HFFc6 (cell line): ENCODE measurements around the gene APMAP. TPM values are rescaled to one million over a fixed set of nuclear protein-coding genes. Genes with fewer than 3 reads are reported as not detected.

Source experiments
- DNase-seq: peaks from one replicate; pipeline ENCODE4 v3.0.0-alpha.2; 2018
- H3K27ac Mint-ChIP-seq: 2 replicates; pipeline ENCODE4 v1.8.0; 2020; ENCODE audit warnings: mild to moderate bottlenecking, mixed read lengths
- H3K27me3 Mint-ChIP-seq: 2 replicates; pipeline ENCODE4 v1.8.0; 2021; ENCODE audit warnings: mild to moderate bottlenecking, moderate library complexity, mixed read lengths; ENCODE audit not compliant: insufficient read depth
- H3K36me3 Mint-ChIP-seq: 2 replicates; pipeline ENCODE4 v1.8.0; 2021; ENCODE audit warnings: low read depth, mixed read lengths
- H3K4me1 Mint-ChIP-seq: 2 replicates; pipeline ENCODE4 v1.8.0; 2020; ENCODE audit warnings: low read depth, mixed read lengths
- H3K4me3 Mint-ChIP-seq: 2 replicates; pipeline ENCODE4 v1.8.0; 2020; ENCODE audit warnings: mild to moderate bottlenecking, moderate library complexity, mixed read lengths
- H3K9me3 Mint-ChIP-seq: 2 replicates; pipeline ENCODE4 v1.8.0; 2020; ENCODE audit warnings: mild to moderate bottlenecking, mixed read lengths
- CTCF ChIP-seq: fragments of 200-600 bp; sonication (generic); IDR thresholded peaks from 2 replicates; pipeline ENCODE4 v1.5.0; 2021; ENCODE audit warnings: antibody characterized with exemption, mild to moderate bottlenecking
- total RNA-seq, 6 experiments: library from RNA; stranded (reverse); fragmentation: NEBNext Ultra II Directional; extraction: Animal tissue kit (Norgen Biotek cat#: 25700); gene quantifications; 2 replicates in 1 of 6; 3 replicates in 5 of 6; pipeline ENCODE4 v1.2.3, GENCODE V29; 2021

Gene APMAP
- total RNA-seq, 6 experiments from 2014 or later: 119 to 137 (median 129) TPM

GRCh38 chr20:24989162-24989561 is 3.4 kb downstream of the APMAP start:
- no peak for DNase-seq
- H3K4me1 Mint-ChIP-seq: peaks cover 34% of the 10 kb centered on the region
- no peaks in the 10 kb centered on the region; the same call in none of the 2 replicates for H3K36me3 Mint-ChIP-seq
- H3K9me3 Mint-ChIP-seq: no peaks in the 10 kb centered on the region
- no peak for TF ChIP-seq CTCF
- no peak overlapping the region for H3K4me3 Mint-ChIP-seq
- H3K27ac Mint-ChIP-seq: no peak overlapping the region
- no peaks in the 10 kb centered on the region; the same call in 1 of the 2 replicates for H3K27me3 Mint-ChIP-seq

DNA sequence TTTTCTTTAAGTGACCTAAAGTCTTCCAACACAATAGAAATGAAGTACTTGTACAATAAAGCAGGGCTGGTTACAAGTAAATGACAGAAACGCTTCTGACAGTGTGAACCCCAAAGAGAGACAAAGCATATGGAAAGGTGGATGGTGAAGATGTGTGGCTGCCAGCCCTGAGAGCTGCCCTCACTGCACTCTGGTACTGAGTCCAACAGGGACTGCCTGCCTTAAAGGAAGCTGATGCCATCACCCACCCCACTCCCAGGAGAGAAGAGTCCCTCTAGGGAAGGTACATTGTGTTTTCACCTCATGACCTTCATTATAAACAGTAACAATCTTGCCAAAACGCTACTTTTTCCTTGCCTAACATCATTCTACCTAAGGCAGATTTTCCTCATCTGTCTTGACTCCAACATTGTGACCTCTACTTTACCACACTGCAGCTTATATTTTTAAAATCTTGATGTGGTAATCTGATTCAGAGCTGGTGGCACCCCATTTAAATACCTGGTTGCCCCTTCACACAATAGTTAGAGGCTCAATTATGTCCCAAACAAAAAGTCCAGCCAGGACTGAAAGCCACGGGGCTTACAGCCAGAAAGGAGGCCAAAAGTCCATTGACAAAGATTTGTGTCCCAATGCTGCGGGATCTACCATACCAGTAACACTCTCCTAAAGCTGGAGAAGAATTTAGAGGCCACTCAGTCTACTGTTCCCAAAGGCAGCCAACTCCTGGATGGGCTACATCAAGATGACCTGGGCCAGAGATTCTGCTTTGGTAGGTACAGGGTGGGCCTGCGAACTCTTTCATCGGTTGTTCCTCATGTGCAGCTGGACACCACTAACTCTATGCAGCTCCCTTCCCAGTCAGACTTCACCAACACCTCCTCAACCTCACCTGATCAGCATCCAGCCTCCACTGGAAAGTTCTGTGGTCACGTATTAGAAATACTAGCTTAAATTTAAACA is 4.4 kb downstream of the APMAP start:
- Mint-ChIP-seq H3K27me3 (no peaks in the 10 kb centered on the region; the same call in 1 of the 2 replicates), H3K9me3 (no peaks in the 10 kb centered on the region), H3K36me3 (peaks cover 3% of the 10 kb centered on the region), H3K4me3 (no peak overlapping the region), H3K4me1 (peaks cover 24% of the 10 kb centered on the region), H3K27ac (no peak overlapping the region)
- no peak for TF ChIP-seq CTCF
- no peak for DNase-seq

- Mint-ChIP-seq H3K27ac (no peak overlapping the region), H3K36me3 (peaks cover 13% of the 10 kb centered on the region), H3K4me3 (no peak overlapping the region), H3K4me1 (peaks cover 20% of the 10 kb centered on the region), H3K27me3 (no peaks in the 10 kb centered on the region; the same call in 1 of the 2 replicates), H3K9me3 (no peaks in the 10 kb centered on the region)
- no peak for TF ChIP-seq CTCF
- no peak for DNase-seq
Measured at GRCh38 chr20:24987244-24987643, 5.3 kb downstream of the APMAP start.

DNA sequence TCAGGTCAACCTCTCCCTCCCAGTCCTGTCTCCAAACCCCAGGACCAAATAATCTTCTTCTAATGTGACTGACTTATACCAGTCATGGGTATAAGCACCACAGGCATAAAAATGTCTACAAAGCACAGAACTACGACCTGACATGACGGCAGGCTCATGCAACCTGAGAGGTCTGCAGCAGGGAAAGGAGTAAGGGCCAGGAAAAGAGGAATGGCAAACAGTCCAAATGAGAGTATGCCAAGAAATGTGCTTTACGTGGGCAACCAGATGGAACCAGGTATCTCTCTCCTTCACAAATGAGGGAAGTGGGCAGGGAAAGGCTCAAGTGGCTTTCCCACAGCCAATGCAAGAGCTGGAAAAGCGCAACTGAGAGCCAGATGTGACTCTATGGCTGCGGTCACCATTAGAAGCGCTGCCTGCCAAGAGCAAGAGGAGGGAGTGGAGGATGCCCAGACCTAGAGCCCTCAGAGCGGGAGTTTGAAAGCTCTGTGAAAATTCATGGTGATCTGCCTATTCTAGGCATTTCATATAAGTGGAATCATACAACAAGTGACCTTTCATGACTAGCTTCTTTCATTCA is 6.0 kb downstream of the APMAP start:
- Mint-ChIP-seq H3K27me3 (no peaks in the 10 kb centered on the region; the same call in 1 of the 2 replicates), H3K4me3 (no peak overlapping the region), H3K36me3 (peaks cover 20% of the 10 kb centered on the region), H3K27ac (no peak overlapping the region), H3K9me3 (no peaks in the 10 kb centered on the region; the same call in 1 of the 2 replicates), H3K4me1 (peaks cover 17% of the 10 kb centered on the region)
- TF ChIP-seq CTCF: no peak
- no peak for DNase-seq

DNA sequence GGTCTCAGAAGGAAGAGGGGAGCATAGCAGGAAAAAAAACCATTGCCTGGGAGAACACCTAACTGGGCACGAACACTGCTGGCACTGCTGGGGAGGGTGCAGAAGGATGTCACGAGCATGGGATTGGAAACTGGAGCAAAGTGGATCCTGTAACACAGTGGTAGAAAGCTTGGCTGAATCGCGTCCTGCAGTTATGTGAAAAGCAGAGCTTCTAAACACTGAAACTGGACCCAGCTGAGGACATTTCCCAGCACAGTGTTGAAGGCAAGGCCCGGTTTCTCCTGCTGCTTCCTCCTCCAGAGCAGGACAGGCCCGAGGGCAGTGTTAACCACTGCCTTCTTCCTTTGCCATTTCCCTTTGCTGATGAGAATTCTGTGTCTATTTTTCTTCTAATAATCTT is 6.7 kb downstream of the APMAP start:
- no peak overlapping the region for H3K27ac Mint-ChIP-seq
- H3K4me1 Mint-ChIP-seq: peaks cover 10% of the 10 kb centered on the region
- no peak for DNase-seq
- TF ChIP-seq CTCF: no peak
- peaks cover 27% of the 10 kb centered on the region for H3K36me3 Mint-ChIP-seq
- H3K4me3 Mint-ChIP-seq: no peak overlapping the region
- peaks cover 4% of the 10 kb centered on the region; the same call in 1 of the 2 replicates for H3K9me3 Mint-ChIP-seq
- H3K27me3 Mint-ChIP-seq: no peaks in the 10 kb centered on the region; the same call in 1 of the 2 replicates
